HepG2 (cell line): ENCODE results near the gene CAPZA1. TPM values are rescaled to one million over a fixed set of nuclear protein-coding genes. Genes with fewer than 3 reads are reported as not detected.

Experiments used
- ASH2L ChIP-seq: fragments of 300-600, 200-600 bp; sonication (generic); IDR thresholded peaks from 2 replicates; pipeline ENCODE4 v1.7.0; 2017; ENCODE audit warnings: low read depth, mild to moderate bottlenecking, moderate library complexity, mixed read lengths, low read length; ENCODE audit not compliant: insufficient read length
- BRCA1 ChIP-seq: sonication (generic); formaldehyde crosslinking; IDR thresholded peaks from 2 replicates; pipeline ENCODE4 v1.4.0; 2020; ENCODE audit warnings: missing genetic modification reagents
- CHD2 ChIP-seq: IDR thresholded peaks from 2 replicates; pipeline ENCODE4 v1.6.1; 2011; ENCODE audit warnings: low read depth, low read length, improper control_type of control experiment
- EP300 ChIP-seq, 3 experiments: sonication (generic) in 1 of 3; formaldehyde crosslinking in 1 of 3; IDR thresholded peaks; 2 replicates each; pipeline versions ENCODE4 v1.5.1 to v1.6.1; 2011 to 2020; ENCODE audit warnings: low read depth in 2 of 3, low read length in 2 of 3, borderline replicate concordance in 1 of 3, improper control_type of control experiment in 1 of 3, mild to moderate bottlenecking in 1 of 3, missing genetic modification reagents in 1 of 3, moderate library complexity in 1 of 3
- HNF1B ChIP-seq: sonication (generic); formaldehyde crosslinking; IDR thresholded peaks from 2 replicates; pipeline ENCODE4 v1.5.1; 2020; ENCODE audit warnings: mild to moderate bottlenecking, moderate library complexity, missing genetic modification reagents
- IRX3 ChIP-seq: sonication (generic); formaldehyde crosslinking; IDR thresholded peaks from 2 replicates; pipeline ENCODE4 v1.8.1; 2023; ENCODE audit warnings: mild to moderate bottlenecking, low read depth, missing genetic modification reagents, borderline replicate concordance
- PCBP2 ChIP-seq: fragments of 200-400 bp; formaldehyde crosslinking; optimal IDR thresholded peaks from 2 replicates; pipeline ENCODE3; 2018; ENCODE audit warnings: low read length, low read depth; ENCODE audit not compliant: poor library complexity, severe bottlenecking
- PHB2 ChIP-seq: fragments of 450-650 bp; IDR thresholded peaks from 2 replicates; pipeline ENCODE4 v1.6.1; 2018; ENCODE audit not compliant: partially characterized antibody
- REPIN1 ChIP-seq: sonication (generic); formaldehyde crosslinking; IDR thresholded peaks from 2 replicates; pipeline ENCODE4 v1.8.0; 2022; ENCODE audit warnings: missing genetic modification reagents, low read depth, mild to moderate bottlenecking, borderline replicate concordance
- SAFB2 ChIP-seq: sonication (generic); formaldehyde crosslinking; IDR thresholded peaks from 2 replicates; pipeline ENCODE4 v1.5.1; 2020; ENCODE audit warnings: missing genetic modification reagents, low read depth, mild to moderate bottlenecking, borderline replicate concordance
- SNAI1 ChIP-seq: sonication (generic); formaldehyde crosslinking; IDR thresholded peaks from 2 replicates; pipeline ENCODE4 v1.5.0; 2020; ENCODE audit warnings: mild to moderate bottlenecking, missing genetic modification reagents, borderline replicate concordance
- SNAPC4 ChIP-seq: sonication (generic); formaldehyde crosslinking; IDR thresholded peaks from 2 replicates; pipeline ENCODE4 v1.4.0; 2020; ENCODE audit warnings: mild to moderate bottlenecking, missing genetic modification reagents
- TP53 ChIP-seq: sonication (generic); formaldehyde crosslinking; conservative IDR thresholded peaks from 2 replicates; pipeline ENCODE4 v1.4.0; 2020; ENCODE audit warnings: missing genetic modification reagents
- ZNF570 ChIP-seq: sonication (generic); formaldehyde crosslinking; IDR thresholded peaks from 2 replicates; pipeline ENCODE4 v1.4.0; 2020; ENCODE audit warnings: mild to moderate bottlenecking, missing genetic modification reagents, borderline replicate concordance
- polyA plus RNA-seq, 8 experiments: library from polyadenylated mRNA; depleted of rRNA in 3 of 8; stranded (reverse) in 7 of 8; unstranded in 1 of 8; fragments of >200 nt; fragmentation: Illumina TruSeq in 4 of 8; extraction: Trizol in 4 of 8; gene quantifications; 2 replicates each; pipeline versions ENCODE4 v1.2.1 to v1.2.3, GENCODE V29; 2011 to 2016; ENCODE audit warnings: low read depth in 4 of 8, missing spikeins in 1 of 8, mixed read lengths in 1 of 8; ENCODE audit not compliant: insufficient read depth in 1 of 8
- total RNA-seq, 5 experiments: library from RNA; depleted of rRNA; stranded (reverse); fragments of >200 nt; fragmentation: Illumina TruSeq; extraction: Trizol; gene quantifications; 2 replicates each; pipeline ENCODE4 v1.2.3, GENCODE V29; 2016; ENCODE audit warnings: low read depth in 1 of 5
- TF ChIP-seq, protein P1 (sequence below): sonication (generic); formaldehyde crosslinking; IDR thresholded peaks from 2 replicates; pipeline ENCODE4 v1.8.0; 2022; ENCODE audit warnings: missing genetic modification reagents, low read depth, mild to moderate bottlenecking, borderline replicate concordance
- TF ChIP-seq, protein P2 (sequence below): sonication (generic); formaldehyde crosslinking; IDR thresholded peaks from 2 replicates; pipeline ENCODE4 v1.4.0; 2020; ENCODE audit warnings: missing genetic modification reagents; ENCODE audit errors: not compliant biosample characterization

CAPZA1 gene
- total and polyA plus RNA-seq, 2 of the 13 experiments (the other 11 are each of a cell fraction or from before 2014, with no cell fraction given) = 67.0 to 117 TPM

- TF ChIP-seq ZNF570 (CRISPR knock-in tag) (no peak), ASH2L (peak; percentile 47), TP53 (CRISPR knock-in tag) (0 out of 2 replicates have a peak, but pooled peaks have one; percentile 59), BRCA1 (no peak), SNAI1 (CRISPR knock-in tag) (no peak), REPIN1 (CRISPR knock-in tag) (peak; percentile 62; the same call in 1 of the 2 replicates), EP300 (IDR thresholded peaks at IDR 0.05; ENCODE audit: low read depth in 2 of 2, low read length in 2 of 2) (0 out of 4 replicates have a peak, but pooled peaks of 1 of the 2 experiments have one; percentile 3), EP300 (CRISPR knock-in tag; IDR thresholded peaks at IDR 0.05; ENCODE audit: borderline replicate concordance) (no peak), PHB2 (no peak), SAFB2 (CRISPR knock-in tag) (no peak), CHD2 (peak; percentile 93), HNF1B (CRISPR knock-in tag) (peak; percentile 53; the same call in 1 of the 2 replicates), IRX3 (no peak), PCBP2 (no peak), SNAPC4 (CRISPR knock-in tag) (no peak)
- TF ChIP-seq, protein P1, sequence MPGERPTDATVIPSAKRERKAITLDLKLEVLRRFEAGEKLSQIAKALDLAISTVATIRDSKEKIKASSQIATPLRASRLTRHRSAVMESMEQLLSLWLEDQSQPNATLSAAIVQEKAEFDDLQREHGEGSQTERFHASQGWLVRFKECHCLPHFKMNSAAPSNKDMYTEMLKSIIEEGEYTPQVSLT = 0 out of 2 replicates have a peak, but pooled peaks have one; percentile 9
- TF ChIP-seq, protein P2, sequence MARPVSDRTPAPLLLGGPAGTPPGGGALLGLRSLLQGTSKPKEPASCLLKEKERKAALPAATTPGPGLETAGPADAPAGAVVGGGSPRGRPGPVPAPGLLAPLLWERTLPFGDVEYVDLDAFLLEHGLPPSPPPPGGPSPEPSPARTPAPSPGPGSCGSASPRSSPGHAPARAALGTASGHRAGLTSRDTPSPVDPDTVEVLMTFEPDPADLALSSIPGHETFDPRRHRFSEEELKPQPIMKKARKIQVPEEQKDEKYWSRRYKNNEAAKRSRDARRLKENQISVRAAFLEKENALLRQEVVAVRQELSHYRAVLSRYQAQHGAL (CRISPR knock-in tag) = peak; percentile 18
Observed at GRCh38 chr1:112707221-112708001, 87.8 kb downstream of the CAPZA1 start (continued).
